AG04450 (cell line): ENCODE measurements around the gene RAB30. TPM values are rescaled to one million over a fixed set of nuclear protein-coding genes. Genes with fewer than 3 reads are reported as not detected.

Experiments
- CTCF ChIA-PET: fragments of 300-600, 350-600 bp; formaldehyde crosslinking; extraction: SDS; loops from one replicate; lab custom pipeline; 2022; ENCODE audit warnings: antibody characterized with exemption, inconsistent platforms; lab: Charles Lee
- POLR2A ChIA-PET: fragments of 350-600 bp; formaldehyde crosslinking; extraction: SDS; loops from one replicate; lab custom pipeline; 2021; ENCODE audit warnings: antibody characterized with exemption, inconsistent platforms; lab: Yijun Ruan, JAX
- DNase-seq: peaks from one replicate; pipeline ENCODE4 v3.0.0-alpha.2; 2011; ENCODE audit warnings: low read depth, low spot score
- H3K27ac ChIP-seq: one replicate; pipeline ENCODE4 v1.5.1; 2012; ENCODE audit warnings: low read depth, low read length, control low read depth
- H3K27me3 ChIP-seq: one replicate; pipeline ENCODE4 v1.6.0; 2012; ENCODE audit warnings: low read length; ENCODE audit not compliant: control insufficient read depth, insufficient read depth
- H3K4me3 ChIP-seq: 2 replicates; pipeline ENCODE4 v1.5.1; 2011; ENCODE audit warnings: mild to moderate bottlenecking, low read depth, low read length, control low read depth
- H3K9me3 ChIP-seq: 2 replicates; pipeline ENCODE4 v1.5.1; 2012; ENCODE audit warnings: low read length; ENCODE audit not compliant: control insufficient read depth, insufficient read depth
- CTCF ChIP-seq: IDR thresholded peaks from 2 replicates; pipeline ENCODE4 v1.5.1; 2011; ENCODE audit warnings: low read depth, low read length, control low read depth, inconsistent platforms
- polyA plus RNA-seq: library from polyadenylated mRNA; depleted of rRNA; stranded (reverse); fragments of >200 nt; gene quantifications from 2 replicates; pipeline ENCODE4 v1.2.3, GENCODE V29; 2011

RAB30 gene
- polyA plus RNA-seq, 1 experiment, result 11.8 TPM

GRCh38 chr11:83033972-83034672, 37.6 kb downstream of the RAB30 start:
- no peak for TF ChIP-seq CTCF
- no peak for DNase-seq
- H3K27ac ChIP-seq, result peak overlapping the region; percentile 59
- no peaks in the 10 kb centered on the region for H3K27me3 ChIP-seq
- peak overlapping the region; percentile 21 for H3K4me3 ChIP-seq
- ChIA-PET CTCF (interaction anchor here (0.6 to 1.5 kb wide), 3 partner anchors 12 to 107 kb away, joined by 3 to 4 read pairs (median 3); no protein-coding TSS in a partner anchor), POLR2A (interaction anchor here (0.6 to 1.6 kb wide), 7 partner anchors 11 to 130 kb away, joined by 3 to 22 read pairs (median 3); partner anchors contain the start of gene PCF11)
- H3K9me3 ChIP-seq, result no peaks in the 10 kb centered on the region

- ChIA-PET CTCF (interaction anchor here (0.6 to 1.0 kb wide), 3 partner anchors 8 to 106 kb away, joined by 3 to 4 read pairs (median 3); no protein-coding TSS in a partner anchor), POLR2A (interaction anchor here (0.6 to 1.6 kb wide), 2 partner anchors 19 to 131 kb away, joined by 6 to 22 read pairs; no protein-coding TSS in a partner anchor)
- Histone ChIP-seq H3K27me3 (no peaks in the 10 kb centered on the region), H3K4me3 (no peak overlapping the region), H3K9me3 (no peaks in the 10 kb centered on the region), H3K27ac (no peak overlapping the region)
- TF ChIP-seq CTCF, result no peak
- DNase-seq, result no peak
Measured at GRCh38 chr11:83033371-83033770, 38.3 kb downstream of the RAB30 start.

DNA sequence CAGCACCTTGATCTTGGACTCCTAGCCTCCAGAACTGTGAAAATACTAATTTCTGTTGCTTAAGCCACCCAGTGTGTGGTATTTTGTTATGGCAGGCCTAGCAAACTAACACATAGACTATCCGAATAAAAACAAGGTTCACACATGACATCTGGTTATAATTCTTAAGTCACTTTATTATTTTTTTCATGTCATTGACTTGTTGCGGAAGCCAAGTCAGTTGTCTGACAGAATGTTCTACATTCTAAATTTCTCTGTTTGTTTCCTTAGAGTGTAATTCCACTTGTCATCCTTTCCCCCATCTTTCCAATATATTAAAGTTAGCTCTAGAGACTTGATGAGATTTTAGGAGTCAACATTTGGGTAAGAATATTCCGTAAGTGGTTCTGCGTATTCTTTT, 40.6 kb downstream of the RAB30 start:
- POLR2A ChIA-PET, result no interaction called here
- CTCF ChIA-PET, result no interaction called here
- no peak for TF ChIP-seq CTCF
- Histone ChIP-seq H3K9me3 (no peaks in the 10 kb centered on the region), H3K27me3 (no peaks in the 10 kb centered on the region), H3K27ac (no peak overlapping the region), H3K4me3 (no peak overlapping the region)
- no peak for DNase-seq

DNA sequence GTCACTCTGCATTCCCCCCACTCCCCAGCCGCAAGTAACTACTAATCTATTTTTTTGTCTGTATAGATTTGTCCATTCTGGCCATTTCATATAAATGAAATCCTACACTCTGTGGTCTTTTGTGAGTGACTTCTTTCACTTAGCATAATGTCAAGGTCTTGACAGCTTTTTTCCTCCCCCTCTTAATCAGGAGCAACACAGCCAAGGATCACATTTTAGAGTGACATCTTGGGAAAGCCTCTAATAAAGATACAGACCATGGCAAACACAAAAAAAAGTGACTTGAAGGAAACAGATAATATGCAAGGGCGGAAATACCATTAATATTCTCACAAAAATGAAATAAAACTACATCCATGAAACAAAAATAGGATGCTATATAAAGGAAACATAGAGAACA, 43.9 kb downstream of the RAB30 start:
- no peak for DNase-seq
- Histone ChIP-seq H3K9me3 (no peaks in the 10 kb centered on the region), H3K4me3 (no peak overlapping the region), H3K27ac (no peak overlapping the region), H3K27me3 (no peaks in the 10 kb centered on the region)
- no peak for TF ChIP-seq CTCF
- ChIA-PET CTCF (no interaction called here), POLR2A (no interaction called here)

DNA sequence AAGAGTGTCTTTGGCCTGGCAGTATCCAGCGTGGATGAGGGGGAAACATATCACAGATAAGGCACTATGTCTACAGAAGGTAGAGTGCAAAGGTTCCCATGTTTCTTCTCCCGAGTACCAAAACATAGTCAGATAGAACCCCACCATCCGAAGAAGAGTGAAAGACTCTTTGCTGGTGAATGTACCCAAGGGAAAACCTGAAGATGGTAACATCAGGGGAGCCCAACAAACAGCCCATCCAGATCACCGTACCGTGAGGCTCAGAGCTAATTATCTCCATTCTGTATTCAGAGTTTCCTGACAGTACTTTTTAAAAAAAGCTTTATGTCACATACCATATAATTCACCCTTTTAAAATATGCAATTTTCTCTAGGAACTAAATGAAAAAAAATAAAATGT, 44.4 kb downstream of the RAB30 start:
- TF ChIP-seq CTCF, result no peak
- POLR2A ChIA-PET, result no interaction called here
- no peak for DNase-seq
- Histone ChIP-seq H3K27ac (no peak overlapping the region), H3K4me3 (no peak overlapping the region), H3K9me3 (no peaks in the 10 kb centered on the region), H3K27me3 (no peaks in the 10 kb centered on the region)
- CTCF ChIA-PET, result no interaction called here
